Panc1 (cell line): ENCODE data around the gene SMIM13. TPM values are rescaled to one million over a fixed set of nuclear protein-coding genes. Genes with fewer than 3 reads are reported as not detected.
A peak's percentile ranks its signal among the peaks of the same experiment; 100 is the strongest.

Experiments
- ATAC-seq: fragments of 200-7000 bp; cut with Tn5 transposase; 2 replicates; pipeline ENCODE4 v1.9.1; 2020; ENCODE audit warnings: mild to moderate bottlenecking, moderate library complexity
- BruUV-seq: library from RNA; stranded (reverse); fragments of 400-500 nt; replicated peaks from 2 replicates; lab custom pipeline; 2021; lab: Mats Ljungman, UMichigan
- CTCF ChIA-PET: fragments of 300-600 bp; sonication (Branson Sonifier 250); formaldehyde crosslinking; loops from one replicate; lab custom pipeline; 2022; ENCODE audit warnings: antibody characterized with exemption; lab: Charles Lee
- POLR2A ChIA-PET: fragments of 300-600 bp; sonication (Branson Sonifier 250); formaldehyde crosslinking; loops from one replicate; lab custom pipeline; 2022; ENCODE audit warnings: antibody characterized with exemption; lab: Charles Lee
- DNase-seq: peaks from one replicate; pipeline ENCODE4 v3.0.0-alpha.2; 2010; ENCODE audit warnings: low read depth, low spot score
- H3K27ac ChIP-seq: 2 replicates; pipeline ENCODE4 v1.5.1; 2011; ENCODE audit warnings: mild to moderate bottlenecking, low read length, inconsistent platforms
- H3K27me3 ChIP-seq: fragments of 200-500 bp; sonication (Bioruptor generic); 2 replicates; pipeline ENCODE4 v1.6.0; 2014; ENCODE audit warnings: low read length, inconsistent platforms; ENCODE audit not compliant: control insufficient read depth, insufficient read depth
- H3K36me3 ChIP-seq: fragments of 200-500 bp; sonication (Bioruptor generic); 2 replicates; pipeline ENCODE4 v1.5.1; 2014; ENCODE audit warnings: inconsistent platforms, mild to moderate bottlenecking, low read length, moderate library complexity; ENCODE audit not compliant: control insufficient read depth, insufficient read depth
- H3K4me1 ChIP-seq: 2 replicates; pipeline ENCODE4 v1.5.1; 2011; ENCODE audit warnings: inconsistent platforms, mild to moderate bottlenecking, low read length, moderate library complexity; ENCODE audit not compliant: control insufficient read depth, insufficient read depth
- H3K4me3 ChIP-seq, 2 experiments: 2 replicates each; pipeline ENCODE4 v1.5.1; 2011 to 2012; ENCODE audit warnings: low read depth in 2 of 2, low read length in 2 of 2, mild to moderate bottlenecking in 2 of 2, inconsistent platforms in 1 of 2, moderate library complexity in 1 of 2
- H3K9me3 ChIP-seq: fragments of 200-500 bp; sonication (Bioruptor generic); 2 replicates; pipeline ENCODE4 v1.5.1; 2014; ENCODE audit warnings: low read depth, mild to moderate bottlenecking, inconsistent platforms, low read length, moderate library complexity; ENCODE audit not compliant: control insufficient read depth, insufficient read depth
- POLR2AphosphoS5 ChIP-seq: IDR thresholded peaks from 2 replicates; pipeline ENCODE4 v1.6.1; 2012; ENCODE audit warnings: mild to moderate bottlenecking, low read depth, low read length, moderate library complexity
- SIN3A ChIP-seq: IDR thresholded peaks from 2 replicates; pipeline ENCODE4 v1.6.1; 2012; ENCODE audit warnings: low read depth, mild to moderate bottlenecking, low read length, moderate library complexity, borderline replicate concordance; ENCODE audit not compliant: insufficient read depth
- TCF7L2 ChIP-seq: IDR thresholded peaks from 2 replicates; pipeline ENCODE4 v1.6.1; 2011; ENCODE audit warnings: mild to moderate bottlenecking, low read depth, low read length, inconsistent platforms
- in situ Hi-C: cut with HindIII; loops from 2 replicates; pipeline ENCODE4 v1.10.0; 2016; ENCODE audit warnings: low sequenced_read_pairs, low pct_unique_long_range_greater_than_20kb
- intact Hi-C: fragments of 100-400 bp; cut with micrococcal nuclease; formaldehyde crosslinking; loops from one replicate; pipeline ENCODE4 v1.10.0; 2022; ENCODE audit not compliant: unreplicated experiment
- total RNA-seq: library from RNA; stranded (reverse); gene quantifications from one replicate; pipeline ENCODE4 v1.2.1, GENCODE V29; 2021; ENCODE audit not compliant: unreplicated experiment
- TF ChIP-seq, protein P1 (sequence below), 2 experiments: IDR thresholded peaks; 2 replicates each; pipeline ENCODE4 v1.6.1; 2011 to 2012; ENCODE audit warnings: low read depth in 2 of 2, control low read depth in 1 of 2, low read length in 1 of 2, mild to moderate bottlenecking in 1 of 2, moderate library complexity in 1 of 2; ENCODE audit not compliant: insufficient read depth in 1 of 2
- TF ChIP-seq, protein P2 (sequence below): fragments of 450-650 bp; IDR thresholded peaks from 2 replicates; pipeline ENCODE4 v1.5.1; 2017; ENCODE audit warnings: mild to moderate bottlenecking

The SMIM13 gene
- total RNA-seq, 1 experiment from 2014 or later, result 17.6 TPM

DNA sequence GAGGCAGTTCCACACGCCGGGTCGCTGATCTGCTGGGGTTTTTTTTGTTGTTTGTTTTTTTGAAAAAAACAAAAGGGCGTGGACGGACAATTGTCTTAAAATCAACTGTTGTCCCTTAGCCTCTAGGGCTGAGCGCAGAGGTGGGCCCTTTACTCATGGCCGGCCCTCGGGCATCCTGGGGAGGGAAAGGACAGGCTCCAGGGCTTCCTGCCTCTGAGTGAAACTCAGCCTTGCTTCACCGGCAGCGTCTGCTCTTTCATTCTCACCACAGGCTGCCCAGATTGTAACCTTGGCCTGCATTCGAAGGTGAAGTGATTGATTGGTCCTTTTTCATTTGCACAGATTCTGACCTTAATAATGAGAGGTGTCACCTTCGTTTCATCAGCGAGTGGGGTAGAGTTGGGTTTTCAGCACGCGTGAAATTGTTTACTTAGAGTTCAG lies 797 bp downstream of the SMIM13 start:
- no peak for DNase-seq
- POLR2A ChIA-PET, result no interaction called here
- Histone ChIP-seq H3K36me3 (no peaks in the 10 kb centered on the region), H3K27ac (peak overlapping the region; percentile 88), H3K4me1 (peaks cover 13% of the 10 kb centered on the region), H3K9me3 (no peaks in the 10 kb centered on the region), H3K27me3 (no peaks in the 10 kb centered on the region), H3K4me3 (peak overlapping the region; percentile 69 to 87)
- intact Hi-C loops (no loop called here), in situ Hi-C loops (no loop called here)
- CTCF ChIA-PET, result interaction anchor here (0.9 kb wide), 1 partner anchor 50 kb away, joined by 3 read pairs; no protein-coding TSS in a partner anchor
- no TSS peak for BruUV-seq
- ATAC-seq, result 0 out of 2 replicates have a peak, but pooled peaks have one; percentile 17
- TF ChIP-seq, protein P1, sequence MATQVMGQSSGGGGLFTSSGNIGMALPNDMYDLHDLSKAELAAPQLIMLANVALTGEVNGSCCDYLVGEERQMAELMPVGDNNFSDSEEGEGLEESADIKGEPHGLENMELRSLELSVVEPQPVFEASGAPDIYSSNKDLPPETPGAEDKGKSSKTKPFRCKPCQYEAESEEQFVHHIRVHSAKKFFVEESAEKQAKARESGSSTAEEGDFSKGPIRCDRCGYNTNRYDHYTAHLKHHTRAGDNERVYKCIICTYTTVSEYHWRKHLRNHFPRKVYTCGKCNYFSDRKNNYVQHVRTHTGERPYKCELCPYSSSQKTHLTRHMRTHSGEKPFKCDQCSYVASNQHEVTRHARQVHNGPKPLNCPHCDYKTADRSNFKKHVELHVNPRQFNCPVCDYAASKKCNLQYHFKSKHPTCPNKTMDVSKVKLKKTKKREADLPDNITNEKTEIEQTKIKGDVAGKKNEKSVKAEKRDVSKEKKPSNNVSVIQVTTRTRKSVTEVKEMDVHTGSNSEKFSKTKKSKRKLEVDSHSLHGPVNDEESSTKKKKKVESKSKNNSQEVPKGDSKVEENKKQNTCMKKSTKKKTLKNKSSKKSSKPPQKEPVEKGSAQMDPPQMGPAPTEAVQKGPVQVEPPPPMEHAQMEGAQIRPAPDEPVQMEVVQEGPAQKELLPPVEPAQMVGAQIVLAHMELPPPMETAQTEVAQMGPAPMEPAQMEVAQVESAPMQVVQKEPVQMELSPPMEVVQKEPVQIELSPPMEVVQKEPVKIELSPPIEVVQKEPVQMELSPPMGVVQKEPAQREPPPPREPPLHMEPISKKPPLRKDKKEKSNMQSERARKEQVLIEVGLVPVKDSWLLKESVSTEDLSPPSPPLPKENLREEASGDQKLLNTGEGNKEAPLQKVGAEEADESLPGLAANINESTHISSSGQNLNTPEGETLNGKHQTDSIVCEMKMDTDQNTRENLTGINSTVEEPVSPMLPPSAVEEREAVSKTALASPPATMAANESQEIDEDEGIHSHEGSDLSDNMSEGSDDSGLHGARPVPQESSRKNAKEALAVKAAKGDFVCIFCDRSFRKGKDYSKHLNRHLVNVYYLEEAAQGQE (IDR thresholded peaks at IDR 0.05; ENCODE audit: insufficient read depth in 1 of 2, low read depth in 2 of 2, low read length in 1 of 2), result no peak
- TF ChIP-seq SIN3A (no peak), TCF7L2 (no peak), POLR2AphosphoS5 (no peak)

DNA sequence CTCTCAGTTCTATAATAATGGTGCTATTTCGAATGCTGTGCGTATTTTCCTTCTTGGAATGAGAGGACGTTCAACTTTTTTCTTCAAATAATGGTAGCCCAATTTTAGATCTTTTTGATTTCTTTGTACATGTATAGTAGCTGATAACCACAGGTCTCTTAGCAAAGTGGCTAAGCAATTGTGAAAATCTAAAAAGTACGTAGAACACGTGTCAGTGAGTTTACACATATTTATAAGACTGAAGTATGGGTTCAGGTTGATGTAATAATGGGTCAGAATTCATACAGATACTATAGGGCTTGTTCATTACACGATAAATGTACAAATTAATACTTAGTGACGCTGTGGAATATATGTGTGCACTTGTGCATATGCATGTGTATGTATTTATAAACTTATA lies 1.3 kb downstream of the SMIM13 start:
- Histone ChIP-seq H3K9me3 (no peaks in the 10 kb centered on the region), H3K36me3 (no peaks in the 10 kb centered on the region), H3K4me1 (peaks cover 13% of the 10 kb centered on the region), H3K4me3 (peak overlapping the region; percentile 69 to 87), H3K27ac (peak overlapping the region; percentile 88), H3K27me3 (no peaks in the 10 kb centered on the region)
- DNase-seq (no peak), ATAC-seq (no peak)
- in situ Hi-C loops (no loop called here), intact Hi-C loops (no loop called here)
- BruUV-seq, result TSS peak; percentile 75
- TF ChIP-seq, protein P2, sequence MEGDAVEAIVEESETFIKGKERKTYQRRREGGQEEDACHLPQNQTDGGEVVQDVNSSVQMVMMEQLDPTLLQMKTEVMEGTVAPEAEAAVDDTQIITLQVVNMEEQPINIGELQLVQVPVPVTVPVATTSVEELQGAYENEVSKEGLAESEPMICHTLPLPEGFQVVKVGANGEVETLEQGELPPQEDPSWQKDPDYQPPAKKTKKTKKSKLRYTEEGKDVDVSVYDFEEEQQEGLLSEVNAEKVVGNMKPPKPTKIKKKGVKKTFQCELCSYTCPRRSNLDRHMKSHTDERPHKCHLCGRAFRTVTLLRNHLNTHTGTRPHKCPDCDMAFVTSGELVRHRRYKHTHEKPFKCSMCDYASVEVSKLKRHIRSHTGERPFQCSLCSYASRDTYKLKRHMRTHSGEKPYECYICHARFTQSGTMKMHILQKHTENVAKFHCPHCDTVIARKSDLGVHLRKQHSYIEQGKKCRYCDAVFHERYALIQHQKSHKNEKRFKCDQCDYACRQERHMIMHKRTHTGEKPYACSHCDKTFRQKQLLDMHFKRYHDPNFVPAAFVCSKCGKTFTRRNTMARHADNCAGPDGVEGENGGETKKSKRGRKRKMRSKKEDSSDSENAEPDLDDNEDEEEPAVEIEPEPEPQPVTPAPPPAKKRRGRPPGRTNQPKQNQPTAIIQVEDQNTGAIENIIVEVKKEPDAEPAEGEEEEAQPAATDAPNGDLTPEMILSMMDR, result no peak
- TF ChIP-seq POLR2AphosphoS5, result no peak
- no peak for TF ChIP-seq SIN3A
- no peak for TF ChIP-seq TCF7L2
- TF ChIP-seq, protein P1 (IDR thresholded peaks at IDR 0.05; ENCODE audit: insufficient read depth in 1 of 2, low read depth in 2 of 2, low read length in 1 of 2), result no peak
- ChIA-PET POLR2A (interaction anchor here (0.9 kb wide), 1 partner anchor 10 kb away, joined by 5 read pairs; no protein-coding TSS in a partner anchor), CTCF (interaction anchor here (0.9 kb wide), 1 partner anchor 49 kb away, joined by 3 read pairs; no protein-coding TSS in a partner anchor)
